Measurements from ENCODE around the gene TFF2. TPM values are rescaled to one million over a fixed set of nuclear protein-coding genes. Genes with fewer than 3 reads are reported as not detected.

TFF2 gene
- total RNA-seq, 1 donor from 2014 or later = not detected

GRCh38 chr21:42352441-42353095 lies 1.8 kb upstream of the TFF2 start:
- Histone ChIP-seq H3K4me1 (no peaks in the 10 kb centered on the region), H3K9me3 (no peaks in the 10 kb centered on the region), H3K4me3 (no peak overlapping the region), H3K27ac (no peak overlapping the region), H3K36me3 (no peaks in the 10 kb centered on the region), H3K27me3 (ENCODE audit: low read depth) (peaks cover 7% of the 10 kb centered on the region)
- DNase-seq (no peak), ATAC-seq (no peak)
- intact Hi-C loops (cut with DNase I) = no loop called here
- TF ChIP-seq CTCF (IDR thresholded peaks at IDR 0.05) = no peak

- H3K9me3 ChIP-seq = no peaks in the 10 kb centered on the region
- H3K4me3 ChIP-seq = no peak overlapping the region
- H3K27me3 ChIP-seq (ENCODE audit: low read depth) = peaks cover 6% of the 10 kb centered on the region
- no peak for TF ChIP-seq CTCF (IDR thresholded peaks at IDR 0.05)
- DNase-seq = no peak
- H3K27ac ChIP-seq = no peak overlapping the region
- intact Hi-C loops (cut with DNase I) = no loop called here
- ATAC-seq = peak in 1 of 2 donors; percentile 18
- H3K36me3 ChIP-seq = no peaks in the 10 kb centered on the region
- H3K4me1 ChIP-seq = no peaks in the 10 kb centered on the region
Observed at GRCh38 chr21:42351626-42352440, 1.0 kb upstream of the TFF2 start.

DNA sequence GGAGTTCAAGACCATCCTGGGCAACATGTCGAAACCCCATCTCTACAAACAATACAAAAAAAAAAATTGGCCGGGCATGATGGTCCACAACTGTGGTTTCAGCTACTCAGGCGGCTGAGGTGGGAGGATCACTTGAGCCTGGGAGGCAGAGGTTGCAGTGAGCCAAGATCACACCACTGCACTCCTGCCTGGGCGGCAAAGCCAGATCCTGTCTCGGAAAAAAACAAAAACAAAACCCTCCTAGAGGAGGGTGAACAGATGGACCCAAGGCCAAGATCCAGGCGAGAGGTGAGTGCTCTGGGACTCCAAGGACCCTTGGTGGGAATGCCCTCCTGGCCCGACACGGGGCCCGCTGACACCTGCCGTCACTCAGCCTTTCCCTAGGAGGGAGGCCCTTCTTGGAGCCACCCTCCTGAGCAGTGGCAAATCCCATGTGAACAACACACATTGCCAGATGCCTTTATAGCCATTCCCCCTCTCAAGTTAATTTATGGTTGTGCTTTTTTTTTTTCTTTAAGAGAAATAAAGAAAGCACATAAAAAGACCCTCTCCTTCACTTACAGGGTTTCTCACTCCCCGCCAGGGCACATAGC lies 380 bp downstream of the TFF2 start:
- no peak for TF ChIP-seq CTCF (IDR thresholded peaks at IDR 0.05)
- intact Hi-C loops (cut with DNase I) = no loop called here
- Histone ChIP-seq H3K4me3 (no peak overlapping the region), H3K4me1 (no peaks in the 10 kb centered on the region), H3K36me3 (no peaks in the 10 kb centered on the region), H3K9me3 (no peaks in the 10 kb centered on the region), H3K27ac (no peak overlapping the region), H3K27me3 (ENCODE audit: low read depth) (peaks cover 5% of the 10 kb centered on the region)
- DNase-seq = no peak
- ATAC-seq = no peak

GRCh38 chr21:42349420-42350317 lies 1.1 kb downstream of the TFF2 start:
- Histone ChIP-seq H3K27me3 (ENCODE audit: low read depth) (peaks cover 5% of the 10 kb centered on the region), H3K4me3 (no peak overlapping the region), H3K9me3 (no peaks in the 10 kb centered on the region), H3K4me1 (no peaks in the 10 kb centered on the region), H3K36me3 (no peaks in the 10 kb centered on the region), H3K27ac (no peak overlapping the region)
- TF ChIP-seq CTCF (IDR thresholded peaks at IDR 0.05) = no peak
- intact Hi-C loops (cut with DNase I) = no loop called here
- ATAC-seq = no peak
- no peak for DNase-seq

- no peak for TF ChIP-seq CTCF (IDR thresholded peaks at IDR 0.05)
- Histone ChIP-seq H3K9me3 (no peaks in the 10 kb centered on the region), H3K4me1 (no peaks in the 10 kb centered on the region), H3K36me3 (no peaks in the 10 kb centered on the region), H3K27me3 (ENCODE audit: low read depth) (peaks cover 5% of the 10 kb centered on the region), H3K27ac (no peak overlapping the region), H3K4me3 (no peak overlapping the region)
- intact Hi-C loops (cut with DNase I) = no loop called here
- ATAC-seq (no peak), DNase-seq (no peak)
Observed at GRCh38 chr21:42348762-42349161, 2.0 kb downstream of the TFF2 start.

All from lower lobe of right lung (tissue), 2 donors.